Upper lobe of left lung (tissue), 6 donors: ENCODE data around the gene DCLRE1B. TPM values are rescaled to one million over a fixed set of nuclear protein-coding genes. Genes with fewer than 3 reads are reported as not detected.

Experiments used
- ATAC-seq, 2 donors: fragments of 200-7000 bp; cut with Tn5 transposase; one replicate each; pipeline ENCODE4 v1.9.1; 2022; ENCODE audit warnings: mild to moderate bottlenecking in 2 of 2, moderate library complexity in 2 of 2; ENCODE audit not compliant: low FRiP score in 2 of 2
- DNase-seq, 2 donors: peaks; one replicate each; pipeline ENCODE4 v3.0.0-alpha.2; 2019 to 2020
- H3K27ac ChIP-seq, 4 donors: fragments of 200-600 bp; sonication (generic); one replicate each; pipeline ENCODE4 v1.5.1; 2016 to 2019
- H3K27me3 ChIP-seq, 4 donors: fragments of 200-600 bp; sonication (generic); one replicate each; pipeline ENCODE4 v1.5.1; 2017 to 2019
- H3K36me3 ChIP-seq, 4 donors: fragments of 200-600 bp; sonication (generic); one replicate each; pipeline ENCODE4 v1.5.1; 2016 to 2019
- H3K4me1 ChIP-seq, 4 donors: fragments of 200-600 bp; sonication (generic); one replicate each; pipeline ENCODE4 v1.5.1; 2018 to 2019
- H3K4me3 ChIP-seq, 4 donors: fragments of 200-600 bp; sonication (generic); one replicate each; pipeline ENCODE4 v1.5.1; 2017 to 2019; ENCODE audit warnings: mild to moderate bottlenecking in 2 of 4, moderate library complexity in 1 of 4
- H3K9me3 ChIP-seq, 4 donors: fragments of 200-600 bp; sonication (generic); one replicate each; pipeline ENCODE4 v1.5.1; 2018 to 2019
- CTCF ChIP-seq, 6 experiments: fragments of 450-650 bp in 4 of 6; fragments of 200-600 bp in 2 of 6; sonication (generic) in 2 of 6; IDR thresholded peaks; one replicate each; pipeline ENCODE4 v1.5.1; 2016 to 2019; ENCODE audit warnings: antibody characterized with exemption in 6 of 6
- EP300 ChIP-seq, 4 donors: sonication (generic); formaldehyde crosslinking; IDR thresholded peaks; one replicate each; pipeline ENCODE4 v1.5.1; 2017; ENCODE audit warnings: antibody characterized with exemption in 4 of 4, control low read depth in 2 of 4
- POLR2A ChIP-seq, 4 donors: fragments of 450-650 bp; IDR thresholded peaks; one replicate each; pipeline ENCODE4 v1.5.1; 2016 to 2017; ENCODE audit warnings: antibody characterized with exemption in 4 of 4, mild to moderate bottlenecking in 2 of 4
- POLR2AphosphoS5 ChIP-seq, 2 donors: sonication (generic); formaldehyde crosslinking; IDR thresholded peaks; one replicate each; pipeline ENCODE4 v1.5.1; 2017; ENCODE audit warnings: antibody characterized with exemption in 2 of 2
- WGBS, 2 donors: methylation state at CpG; one replicate each; pipeline ENCODE4 v1.1.5; 2017 to 2018; 5-methylcytosine and 5-hydroxymethylcytosine counted together
- total RNA-seq, 6 donors: library from RNA; depleted of rRNA in 4 of 6; stranded (reverse); fragments of >200 nt in 4 of 6; gene quantifications; one replicate each; pipeline versions ENCODE4 v1.1.0 to v1.2.1, GENCODE V29; 2016 to 2021
- donor health status: DM: no; HTN: no; CAD: no; lungs with moderate emphysema.
- donor health status: DM: no; HTN: yes; CAD: no; lungs with severe emphysema.

The DCLRE1B gene
- total RNA-seq, 6 donors from 2014 or later, result 3.0 to 9.1 (median 6.7) TPM

- no peak for ATAC-seq
- Histone ChIP-seq H3K27ac (peak overlapping the region in 1 of 4 donors; percentile 15), H3K27me3 (no peaks in the 10 kb centered on the region), H3K4me1 (peaks cover 7 to 9% (median 8%) of the 10 kb centered on the region in 4 donors), H3K36me3 (no peaks in the 10 kb centered on the region), H3K4me3 (no peak overlapping the region), H3K9me3 (no peaks in the 10 kb centered on the region)
- no peak for DNase-seq
- 88 to 94% methylated on average over 4 of the region's 4 CpGs for WGBS, 2 donors
- TF ChIP-seq CTCF (IDR thresholded peaks at IDR 0.05) (no peak), POLR2A (IDR thresholded peaks at IDR 0.05) (no peak), POLR2AphosphoS5 (IDR thresholded peaks at IDR 0.05) (no peak), EP300 (IDR thresholded peaks at IDR 0.05) (no peak)
Observed at GRCh38 chr1:113868387-113869083, 36.6 kb upstream of the DCLRE1B start.

GRCh38 chr1:113870778-113871177, 34.3 kb upstream of the DCLRE1B start:
- TF ChIP-seq EP300 (IDR thresholded peaks at IDR 0.05), result no peak
- WGBS, 2 donors, result 83 to 86% methylated on average over 3 of the region's 3 CpGs
- ATAC-seq (no peak), DNase-seq (no peak)
- Histone ChIP-seq H3K27ac (peak overlapping the region; percentile 28 to 85 (median 64)), H3K4me1 (peaks cover 7 to 9% (median 8%) of the 10 kb centered on the region in 4 donors), H3K27me3 (no peaks in the 10 kb centered on the region), H3K9me3 (no peaks in the 10 kb centered on the region), H3K36me3 (no peaks in the 10 kb centered on the region), H3K4me3 (peak overlapping the region in 3 of 4 donors; percentile 8 to 39 (median 17))

GRCh38 chr1:113871597-113872113, 33.5 kb upstream of the DCLRE1B start, which contains the start of gene PTPN22:
Gene PTPN22 (minus strand): TSS chr1:113871712.
- 54 to 66% methylated on average over 4 of the region's 4 CpGs for WGBS, 2 donors
- H3K9me3 ChIP-seq, result no peaks in the 10 kb centered on the region
- DNase-seq (peak in 1 of 2 donors; percentile 79), ATAC-seq (peak; percentile 91 to 92)
- no peaks in the 10 kb centered on the region for H3K27me3 ChIP-seq
- H3K4me3 ChIP-seq, result peak within 1 kb of the TSS in 3 of 4 donors; percentile 17 to 39 (median 32)
- peaks cover 7 to 9% (median 8%) of the 10 kb centered on the region in 4 donors for H3K4me1 ChIP-seq
- peak within 1 kb of the TSS; percentile 74 to 85 (median 76) for H3K27ac ChIP-seq
- TF ChIP-seq POLR2AphosphoS5 (IDR thresholded peaks at IDR 0.05) (peak; percentile 35 to 79), POLR2A (IDR thresholded peaks at IDR 0.05) (peak in 2 of 4 donors; percentile 26 to 71), CTCF (IDR thresholded peaks at IDR 0.05) (no peak), EP300 (IDR thresholded peaks at IDR 0.05) (no peak)
- no peaks in the 10 kb centered on the region for H3K36me3 ChIP-seq

GRCh38 chr1:113872219-113872935, 32.7 kb upstream of the DCLRE1B start:
- Histone ChIP-seq H3K9me3 (no peaks in the 10 kb centered on the region), H3K27ac (peak overlapping the region; percentile 74 to 85 (median 76)), H3K4me1 (peaks cover 7 to 9% (median 8%) of the 10 kb centered on the region in 4 donors), H3K27me3 (no peaks in the 10 kb centered on the region), H3K4me3 (no peak overlapping the region), H3K36me3 (no peaks in the 10 kb centered on the region)
- TF ChIP-seq POLR2AphosphoS5 (IDR thresholded peaks at IDR 0.05) (peak in 1 of 2 donors; percentile 41), POLR2A (IDR thresholded peaks at IDR 0.05) (no peak), CTCF (IDR thresholded peaks at IDR 0.05) (no peak)
- peak; percentile 42 to 60 for ATAC-seq
- no peak for DNase-seq
